Smooth muscle cell (in vitro differentiated cells): Measurements from ENCODE around the gene C6orf47. TPM values are rescaled to one million over a fixed set of nuclear protein-coding genes. Genes with fewer than 3 reads are reported as not detected.

Source experiments
- DNase-seq: peaks from one replicate; lab custom pipeline; 2025; ENCODE audit not compliant: unreplicated experiment; lab: John Stamatoyannopoulos, UW
- H2AFZ ChIP-seq: fragments of 200-600 bp; sonication (generic); 2 replicates; pipeline ENCODE4 v1.6.0; 2016; ENCODE audit warnings: antibody characterized with exemption, low read depth, mild to moderate bottlenecking
- H3F3A ChIP-seq: fragments of 200-600 bp; sonication (generic); 2 replicates; pipeline ENCODE4 v1.6.0; 2017; ENCODE audit warnings: antibody characterized with exemption, low read depth
- H3K27ac ChIP-seq: fragments of 200-600 bp; sonication (generic); 2 replicates; pipeline ENCODE4 v1.5.1; 2016; ENCODE audit warnings: low read depth, mild to moderate bottlenecking
- H3K27me3 ChIP-seq: fragments of 200-600 bp; sonication (generic); 2 replicates; pipeline ENCODE4 v1.6.1; 2016; ENCODE audit warnings: low read depth, mild to moderate bottlenecking
- H3K36me3 ChIP-seq: fragments of 200-600 bp; sonication (generic); 2 replicates; pipeline ENCODE4 v1.5.1; 2016; ENCODE audit warnings: low read depth
- H3K4me1 ChIP-seq: fragments of 200-600 bp; sonication (generic); 2 replicates; pipeline ENCODE4 v1.5.1; 2016; ENCODE audit warnings: low read depth
- H3K4me2 ChIP-seq: fragments of 200-600 bp; sonication (generic); 2 replicates; pipeline ENCODE4 v1.6.0; 2016; ENCODE audit warnings: mild to moderate bottlenecking
- H3K4me3 ChIP-seq: fragments of 200-600 bp; sonication (generic); 2 replicates; pipeline ENCODE4 v1.5.1; 2016; ENCODE audit warnings: mild to moderate bottlenecking
- H3K79me2 ChIP-seq: fragments of 200-600 bp; sonication (generic); 2 replicates; pipeline ENCODE4 v1.6.0; 2016; ENCODE audit warnings: low read depth, mild to moderate bottlenecking
- H3K9ac ChIP-seq: fragments of 200-600 bp; sonication (generic); 2 replicates; pipeline ENCODE4 v1.6.0; 2016; ENCODE audit warnings: low read depth
- H3K9me3 ChIP-seq: fragments of 200-600 bp; sonication (generic); replicated peaks from 2 replicates; pipeline ENCODE4 v1.5.1; 2016; ENCODE audit warnings: low read depth
- H4K20me1 ChIP-seq: fragments of 200-600 bp; sonication (generic); 2 replicates; pipeline ENCODE4 v1.6.0; 2016; ENCODE audit warnings: low read depth
- WGBS: methylation state at CpG from one replicate; pipeline ENCODE4 v1.1.7; 2016; ENCODE audit warnings: low lambda C conversion rate; 5-methylcytosine and 5-hydroxymethylcytosine counted together
- polyA plus RNA-seq: library from polyadenylated mRNA; unstranded; fragments of >200 nt; fragmentation: Nextera tagmentation; extraction: Ambion mirVana; gene quantifications from 2 replicates; pipeline ENCODE4 v1.2.1, GENCODE V29; 2016
- total RNA-seq: library from RNA; depleted of rRNA; stranded (reverse); fragments of >200 nt; gene quantifications from 2 replicates; pipeline ENCODE4 v1.2.3, GENCODE V29; 2014
- TF ChIP-seq, protein P1 (sequence below): fragments of 200-600 bp; sonication (generic); IDR thresholded peaks from 2 replicates; pipeline ENCODE4 v1.5.1; 2017; ENCODE audit warnings: borderline replicate concordance, mild to moderate bottlenecking, antibody characterized with exemption; ENCODE audit not compliant: insufficient read depth, poor library complexity, severe bottlenecking

C6orf47 gene
- total and polyA plus RNA-seq, 2 experiments from 2014 or later, result 7.1 to 15.5 TPM

DNA sequence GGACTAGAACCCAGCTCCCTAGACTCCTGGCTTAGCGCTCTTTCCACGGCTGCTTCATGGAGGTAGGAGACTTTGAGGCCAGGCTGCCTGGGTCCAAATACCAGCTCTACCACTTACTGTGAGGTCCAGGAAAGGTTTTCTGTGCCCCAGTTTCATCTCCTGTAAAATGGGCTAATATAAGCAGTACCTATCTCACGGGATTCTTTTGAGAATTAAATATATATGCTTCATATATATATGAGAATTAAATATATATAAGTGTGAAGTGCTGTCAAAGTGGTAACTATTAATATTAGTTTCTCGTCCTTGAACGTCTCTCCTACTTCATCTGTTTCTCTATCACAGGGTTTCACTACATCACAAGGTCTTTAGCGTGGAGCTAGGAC, 30.5 kb upstream of the C6orf47 start:
- H3K27ac ChIP-seq, result no peak overlapping the region
- no peak overlapping the region for H3K4me3 ChIP-seq
- no peak for DNase-seq
- H3K9ac ChIP-seq, result no peak overlapping the region
- no peaks in the 10 kb centered on the region for H3K36me3 ChIP-seq
- H3K27me3 ChIP-seq, result no peaks in the 10 kb centered on the region
- no peaks in the 10 kb centered on the region for H3K79me2 ChIP-seq
- H3K4me2 ChIP-seq, result no peak overlapping the region
- H4K20me1 ChIP-seq, result no peaks in the 10 kb centered on the region
- WGBS, result 94% methylated on average over 6 of the region's 6 CpGs
- H2AFZ ChIP-seq, result no peak overlapping the region
- no peaks in the 10 kb centered on the region for H3K4me1 ChIP-seq
- no peaks in the 10 kb centered on the region for H3K9me3 ChIP-seq
- no peaks in the 10 kb centered on the region for H3F3A ChIP-seq
- TF ChIP-seq, protein P1, sequence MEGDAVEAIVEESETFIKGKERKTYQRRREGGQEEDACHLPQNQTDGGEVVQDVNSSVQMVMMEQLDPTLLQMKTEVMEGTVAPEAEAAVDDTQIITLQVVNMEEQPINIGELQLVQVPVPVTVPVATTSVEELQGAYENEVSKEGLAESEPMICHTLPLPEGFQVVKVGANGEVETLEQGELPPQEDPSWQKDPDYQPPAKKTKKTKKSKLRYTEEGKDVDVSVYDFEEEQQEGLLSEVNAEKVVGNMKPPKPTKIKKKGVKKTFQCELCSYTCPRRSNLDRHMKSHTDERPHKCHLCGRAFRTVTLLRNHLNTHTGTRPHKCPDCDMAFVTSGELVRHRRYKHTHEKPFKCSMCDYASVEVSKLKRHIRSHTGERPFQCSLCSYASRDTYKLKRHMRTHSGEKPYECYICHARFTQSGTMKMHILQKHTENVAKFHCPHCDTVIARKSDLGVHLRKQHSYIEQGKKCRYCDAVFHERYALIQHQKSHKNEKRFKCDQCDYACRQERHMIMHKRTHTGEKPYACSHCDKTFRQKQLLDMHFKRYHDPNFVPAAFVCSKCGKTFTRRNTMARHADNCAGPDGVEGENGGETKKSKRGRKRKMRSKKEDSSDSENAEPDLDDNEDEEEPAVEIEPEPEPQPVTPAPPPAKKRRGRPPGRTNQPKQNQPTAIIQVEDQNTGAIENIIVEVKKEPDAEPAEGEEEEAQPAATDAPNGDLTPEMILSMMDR, result no peak

- WGBS, result 58% methylated on average over 10 of the region's 10 CpGs
- Histone ChIP-seq H3K4me3 (no peak overlapping the region), H3K9ac (no peak overlapping the region), H3K4me2 (no peak overlapping the region), H3K79me2 (no peaks in the 10 kb centered on the region), H4K20me1 (no peaks in the 10 kb centered on the region), H3K4me1 (no peaks in the 10 kb centered on the region), H3K36me3 (no peaks in the 10 kb centered on the region), H3K9me3 (no peaks in the 10 kb centered on the region), H3K27me3 (no peaks in the 10 kb centered on the region), H2AFZ (no peak overlapping the region), H3K27ac (no peak overlapping the region), H3F3A (no peaks in the 10 kb centered on the region)
- TF ChIP-seq, protein P1, result no peak
- DNase-seq, result no peak
These were observed 29.9 kb upstream of the C6orf47 start for GRCh38 chr6:31690231-31691077.

GRCh38 chr6:31689249-31690110, 28.9 kb upstream of the C6orf47 start:
- no peaks in the 10 kb centered on the region for H3F3A ChIP-seq
- H4K20me1 ChIP-seq, result no peaks in the 10 kb centered on the region
- TF ChIP-seq, protein P1, result peak; percentile 34
- H3K27me3 ChIP-seq, result no peaks in the 10 kb centered on the region
- H3K4me1 ChIP-seq, result no peaks in the 10 kb centered on the region
- WGBS, result 86% methylated on average over 11 of the region's 11 CpGs
- no peaks in the 10 kb centered on the region for H3K79me2 ChIP-seq
- H3K36me3 ChIP-seq, result no peaks in the 10 kb centered on the region
- DNase-seq, result no peak
- no peak overlapping the region for H3K4me2 ChIP-seq
- H3K9ac ChIP-seq, result no peak overlapping the region
- no peak overlapping the region for H3K4me3 ChIP-seq
- H3K9me3 ChIP-seq, result no peaks in the 10 kb centered on the region
- H2AFZ ChIP-seq, result no peak overlapping the region
- H3K27ac ChIP-seq, result no peak overlapping the region
